Measurements from ENCODE around the gene GLIPR2. TPM values are rescaled to one million over a fixed set of nuclear protein-coding genes. Genes with fewer than 3 reads are reported as not detected.

GLIPR2 gene
- total and polyA plus RNA-seq, 2 donors (not counting 3 experiments of a cell fraction or from before 2014, with no cell fraction given) = 22.0 to 42.4 TPM

- no peaks in the 10 kb centered on the region for H4K20me1 ChIP-seq (replicated peaks; ENCODE audit: control insufficient read depth, extremely low read depth, insufficient read depth, low read length)
- CTCF ChIA-PET = interaction anchor here (1.4 to 6.7 kb wide), 8 partner anchors 9 to 146 kb away, joined by 6 to 189 read pairs (median 12); partner anchors contain the start of gene CCIN
- H3K79me2 ChIP-seq (ENCODE audit: control insufficient read depth, insufficient read depth, low read length) = no peaks in the 10 kb centered on the region
- intact Hi-C loops (cut with micrococcal nuclease) = loop anchor here (5.0 kb wide), 2 partner anchors 93 to 143 kb away; partner anchors contain the start of gene OR2S2
- H2AFZ ChIP-seq (ENCODE audit: low read depth, low read length) = no peak overlapping the region
- peaks cover 19% of the 10 kb centered on the region for H3K4me1 ChIP-seq (ENCODE audit: control insufficient read depth, extremely low read depth, insufficient read depth, low read length)
- H3K36me3 ChIP-seq (ENCODE audit: control insufficient read depth in 2 of 2, extremely low read depth in 1 of 2, insufficient read depth in 2 of 2, low read length in 2 of 2) = no peaks in the 10 kb centered on the region
- BruUV-seq (replicated peaks) = no TSS peak
- DNase-seq (ENCODE audit: low read depth, low spot score) (no peak), FAIRE-seq (no peak)
- no peak overlapping the region for H3K9ac ChIP-seq (replicated peaks; ENCODE audit: extremely low read depth, insufficient read depth, low read length)
- H3K4me3 ChIP-seq (replicated peaks in 1 of 3; ENCODE audit: insufficient read depth in 1 of 3, low read depth in 1 of 3, low read length in 3 of 3) = no peak overlapping the region
- TF ChIP-seq POLR2A (IDR thresholded peaks at IDR 0.05; ENCODE audit: low read depth, low read length) (no peak), EZH2 (IDR thresholded peaks at IDR 0.05; ENCODE audit: borderline replicate concordance, low read depth, low read length, severe bottlenecking) (no peak), MAX (IDR thresholded peaks at IDR 0.05; ENCODE audit: insufficient read depth, insufficient read length) (no peak), JUN (IDR thresholded peaks at IDR 0.05; ENCODE audit: borderline replicate concordance, insufficient read depth, insufficient read length, low read depth) (no peak), FOS (IDR thresholded peaks at IDR 0.05; ENCODE audit: borderline replicate concordance, insufficient read depth, low read length) (no peak), MYC (IDR thresholded peaks at IDR 0.05; ENCODE audit: low read depth, low read length) (no peak), POLR2AphosphoS5 (IDR thresholded peaks at IDR 0.05; ENCODE audit: insufficient read depth, low read depth, low read length) (no peak)
- no peak overlapping the region for H3K4me2 ChIP-seq (ENCODE audit: insufficient read depth, low read length)
- no peaks in the 10 kb centered on the region for H3K27me3 ChIP-seq (ENCODE audit: control insufficient read depth in 2 of 2, insufficient read depth in 2 of 2, low read length in 2 of 2)
- no peaks in the 10 kb centered on the region for H3K9me1 ChIP-seq (replicated peaks; ENCODE audit: control insufficient read depth, extremely low read depth, insufficient read depth, low read length)
- H3K27ac ChIP-seq (ENCODE audit: insufficient read depth, low read depth, low read length) = no peak overlapping the region
- POLR2A ChIA-PET = interaction anchor here (0.6 kb wide), 1 partner anchor 213 kb away, joined by 9 read pairs; no protein-coding TSS in a partner anchor
- no peaks in the 10 kb centered on the region for H3K9me3 ChIP-seq (replicated peaks; ENCODE audit: control insufficient read depth, insufficient read depth, low read length)
- dilution Hi-C loops (cut with MboI; ENCODE audit: extremely low pct_ligation_motif_present, low sequenced_read_pairs) = no loop called here
These were observed 36.0 kb upstream of the GLIPR2 start for GRCh38 chr9:36100532-36100931.
